Coronary artery (tissue), 2 donors: ENCODE data around the gene TRIOBP.

Experiments used
- DNase-seq: peaks from one replicate; pipeline ENCODE4 v3.0.0-alpha.2; 2017; ENCODE audit warnings: low spot score
- H3K27ac ChIP-seq, 2 donors: fragments of 200-600 bp; sonication (generic); one replicate each; pipeline ENCODE4 v1.5.1; 2016 to 2019
- H3K4me3 ChIP-seq: fragments of 200-600 bp; sonication (generic); 2 replicates; pipeline ENCODE4 v1.5.1; 2016; ENCODE audit warnings: mild to moderate bottlenecking, moderate library complexity
- TF ChIP-seq, protein P1 (sequence below): fragments of 200-600 bp; sonication (generic); IDR thresholded peaks from one replicate; pipeline ENCODE4 v1.5.1; 2019; ENCODE audit warnings: antibody characterized with exemption

Gene TRIOBP

DNA sequence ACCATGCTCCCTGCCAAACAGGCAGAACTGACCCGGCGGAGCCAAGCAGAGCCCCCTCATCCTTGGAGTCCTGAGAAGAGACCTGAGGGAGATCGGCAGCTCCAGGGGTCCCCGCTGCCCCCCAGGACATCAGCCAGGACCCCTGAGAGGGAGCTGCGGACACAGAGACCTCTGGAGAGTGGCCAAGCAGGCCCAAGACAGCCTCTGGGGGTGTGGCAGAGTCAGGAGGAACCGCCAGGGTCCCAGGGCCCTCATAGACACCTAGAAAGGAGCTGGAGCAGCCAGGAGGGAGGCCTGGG lies 37.5 kb downstream of the TRIOBP start:
- TF ChIP-seq, protein P1, sequence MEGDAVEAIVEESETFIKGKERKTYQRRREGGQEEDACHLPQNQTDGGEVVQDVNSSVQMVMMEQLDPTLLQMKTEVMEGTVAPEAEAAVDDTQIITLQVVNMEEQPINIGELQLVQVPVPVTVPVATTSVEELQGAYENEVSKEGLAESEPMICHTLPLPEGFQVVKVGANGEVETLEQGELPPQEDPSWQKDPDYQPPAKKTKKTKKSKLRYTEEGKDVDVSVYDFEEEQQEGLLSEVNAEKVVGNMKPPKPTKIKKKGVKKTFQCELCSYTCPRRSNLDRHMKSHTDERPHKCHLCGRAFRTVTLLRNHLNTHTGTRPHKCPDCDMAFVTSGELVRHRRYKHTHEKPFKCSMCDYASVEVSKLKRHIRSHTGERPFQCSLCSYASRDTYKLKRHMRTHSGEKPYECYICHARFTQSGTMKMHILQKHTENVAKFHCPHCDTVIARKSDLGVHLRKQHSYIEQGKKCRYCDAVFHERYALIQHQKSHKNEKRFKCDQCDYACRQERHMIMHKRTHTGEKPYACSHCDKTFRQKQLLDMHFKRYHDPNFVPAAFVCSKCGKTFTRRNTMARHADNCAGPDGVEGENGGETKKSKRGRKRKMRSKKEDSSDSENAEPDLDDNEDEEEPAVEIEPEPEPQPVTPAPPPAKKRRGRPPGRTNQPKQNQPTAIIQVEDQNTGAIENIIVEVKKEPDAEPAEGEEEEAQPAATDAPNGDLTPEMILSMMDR: no peak
- H3K4me3 ChIP-seq: no peak overlapping the region
- no peak overlapping the region for H3K27ac ChIP-seq
- no peak for DNase-seq

DNA sequence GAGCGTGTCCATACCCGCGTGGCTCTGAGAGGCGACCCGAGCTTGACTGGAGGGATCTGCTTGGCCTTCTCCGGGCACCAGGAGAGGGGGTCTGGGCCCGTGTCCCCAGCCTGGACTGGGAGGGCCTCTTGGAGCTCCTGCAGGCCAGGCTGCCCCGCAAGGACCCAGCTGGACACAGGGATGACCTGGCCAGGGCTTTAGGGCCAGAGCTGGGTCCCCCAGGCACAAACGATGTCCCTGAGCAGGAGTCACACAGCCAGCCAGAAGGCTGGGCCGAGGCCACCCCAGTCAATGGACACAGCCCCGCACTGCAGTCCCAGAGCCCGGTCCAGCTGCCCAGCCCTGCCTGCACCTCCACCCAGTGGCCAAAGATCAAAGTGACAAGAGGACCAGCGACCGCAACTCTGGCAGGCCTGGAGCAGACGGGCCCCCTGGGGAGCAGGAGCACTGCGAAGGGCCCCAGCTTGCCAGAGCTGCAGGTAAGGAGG lies 38.2 kb downstream of the TRIOBP start:
- TF ChIP-seq, protein P1: no peak
- DNase-seq: no peak
- H3K27ac ChIP-seq: no peak overlapping the region
- no peak overlapping the region for H3K4me3 ChIP-seq

DNA sequence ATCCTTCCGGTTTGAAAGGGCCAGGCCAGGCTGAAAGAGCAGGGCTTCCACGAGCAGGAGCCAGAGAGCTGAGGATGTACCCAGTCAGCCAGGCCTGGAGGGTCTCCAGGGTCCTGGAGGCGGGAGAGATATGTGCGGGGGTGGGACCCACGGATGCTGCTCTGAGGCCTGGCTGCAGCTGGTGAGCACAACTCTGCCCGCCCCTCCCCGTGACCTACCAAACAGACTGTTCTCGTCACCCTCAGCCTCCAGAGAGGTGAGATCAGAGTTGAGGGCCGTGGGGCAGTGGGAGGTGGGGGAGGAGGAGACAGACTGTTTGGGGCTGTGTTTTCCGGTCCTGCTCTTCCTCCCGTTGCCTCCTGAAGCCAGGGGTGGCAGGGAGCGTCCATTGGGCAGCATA lies 42.2 kb downstream of the TRIOBP start:
- TF ChIP-seq, protein P1: no peak
- Histone ChIP-seq H3K27ac (peak overlapping the region in 1 of 2 donors; percentile 60), H3K4me3 (no peak overlapping the region)
- no peak for DNase-seq

DNA sequence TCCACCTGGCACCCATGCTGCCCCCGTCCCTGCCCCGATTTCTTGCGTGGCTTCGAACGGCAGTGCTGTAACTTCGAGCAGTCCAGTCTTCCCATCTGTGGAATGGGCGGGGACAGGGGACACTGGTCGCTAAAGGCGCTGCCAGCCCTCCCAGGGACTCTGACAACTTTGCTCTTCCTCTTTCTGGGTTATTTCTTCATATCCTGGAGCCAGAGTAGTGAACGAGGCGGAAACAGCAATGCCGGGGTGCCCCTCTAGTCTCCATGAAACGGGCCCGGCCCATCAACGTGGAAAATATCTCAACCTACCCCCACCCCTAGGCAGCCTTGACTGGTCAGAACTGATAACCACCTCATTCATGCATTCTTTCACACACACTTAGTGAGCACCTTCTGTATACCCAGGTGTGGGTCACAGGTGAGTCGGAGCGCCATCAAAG lies 42.8 kb downstream of the TRIOBP start:
- no peak for DNase-seq
- no peak overlapping the region for H3K4me3 ChIP-seq
- peak overlapping the region in 1 of 2 donors; percentile 60 for H3K27ac ChIP-seq
- TF ChIP-seq, protein P1: no peak

DNA sequence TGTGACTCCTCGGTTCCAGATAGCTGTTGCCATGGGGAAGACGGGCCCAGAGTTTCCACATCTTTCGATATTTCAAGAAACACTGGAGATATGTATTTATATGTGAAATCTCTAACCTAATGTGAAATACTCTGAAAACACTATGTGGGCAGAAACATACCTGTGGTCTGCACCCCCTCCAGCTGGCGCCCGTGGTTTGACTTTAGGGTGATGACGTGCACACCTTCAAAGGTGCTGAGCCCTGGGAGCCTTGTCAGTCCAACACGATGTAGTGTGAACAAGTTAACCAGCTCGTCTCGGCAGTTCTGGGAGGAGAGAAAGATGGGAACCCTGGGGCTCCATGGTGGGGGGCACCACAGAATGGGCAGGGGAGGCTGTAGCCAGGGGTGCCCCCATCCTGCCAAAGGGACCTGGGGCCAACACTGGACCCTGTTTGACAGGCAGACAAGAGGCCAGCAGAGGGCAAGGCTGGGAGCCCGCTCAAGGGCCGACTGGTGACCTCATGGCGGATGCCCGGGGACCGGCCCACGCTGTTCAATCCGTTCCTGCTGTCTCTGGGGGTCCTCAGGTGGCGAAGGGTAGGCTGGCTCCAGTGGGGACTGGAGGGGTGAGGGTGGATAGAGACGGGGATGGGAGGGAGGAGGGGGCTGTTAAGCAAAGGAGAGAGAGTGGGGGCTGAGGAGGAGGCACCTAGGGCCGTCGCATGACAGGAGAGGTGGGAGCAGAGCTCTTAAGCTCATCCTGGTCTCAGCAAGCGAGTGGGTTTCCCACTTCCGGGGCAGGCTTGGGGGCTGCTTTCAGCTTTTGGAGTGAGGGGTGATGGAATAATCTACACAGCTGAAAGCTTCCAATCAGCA lies 43.8 kb downstream of the TRIOBP start:
- Histone ChIP-seq H3K4me3 (no peak overlapping the region), H3K27ac (peak overlapping the region; percentile 37 to 60)
- DNase-seq: no peak
- TF ChIP-seq, protein P1: no peak

DNA sequence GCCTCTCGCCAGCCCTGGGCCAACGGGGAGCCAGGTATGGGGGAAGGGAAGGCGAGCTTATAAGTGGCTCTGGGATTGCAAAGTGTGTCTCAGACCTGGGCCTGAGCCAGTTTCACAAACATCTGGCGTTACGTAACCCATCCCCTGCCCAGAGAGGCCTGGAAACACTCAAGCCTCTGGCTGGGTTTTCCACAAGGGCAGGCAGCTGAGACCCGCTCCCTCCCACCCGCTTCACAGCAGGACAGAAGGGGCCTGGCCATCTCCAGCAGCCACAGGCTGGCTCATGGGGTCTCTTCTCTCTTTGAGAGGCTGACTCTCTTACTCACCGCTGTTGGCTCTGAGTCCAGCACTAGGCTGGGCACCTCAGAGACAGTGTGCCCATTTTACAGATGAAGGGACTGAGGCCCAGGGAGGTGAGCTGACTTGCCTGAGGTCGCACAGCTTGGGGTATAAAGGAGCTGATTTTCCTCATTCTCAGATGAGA lies 44.5 kb downstream of the TRIOBP start:
- DNase-seq: peak; percentile 87
- Histone ChIP-seq H3K27ac (peak overlapping the region; percentile 37 to 60), H3K4me3 (no peak overlapping the region)
- TF ChIP-seq, protein P1: no peak
